ENCODE measurements around the gene LYPD3. TPM values are rescaled to one million over a fixed set of nuclear protein-coding genes. Genes with fewer than 3 reads are reported as not detected.

The LYPD3 gene
- total and polyA plus RNA-seq, 5 experiments from 2014 or later: 5.4 to 9.3 (median 6.2) TPM

DNA sequence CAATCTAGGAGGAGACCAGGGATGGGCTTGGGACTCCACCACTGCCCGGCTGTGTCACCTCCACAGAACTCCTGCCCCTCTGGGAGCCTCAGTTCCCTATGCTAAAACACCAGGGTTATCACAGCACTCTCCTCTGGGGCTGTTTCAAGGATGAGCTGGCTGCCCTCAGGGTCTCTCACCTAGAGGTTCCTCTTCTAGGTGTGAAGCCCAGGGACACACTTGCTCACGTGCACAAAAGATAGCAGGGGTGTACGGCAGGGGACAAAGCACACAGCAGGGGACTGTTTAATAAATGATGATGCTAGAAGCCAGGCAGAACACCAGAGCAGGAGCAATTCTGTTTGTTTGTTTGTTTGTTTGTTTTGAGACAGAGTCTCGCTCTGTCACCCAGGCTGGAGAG is 16.8 kb upstream of the LYPD3 start:
- H3K4me3 Mint-ChIP-seq: no peak overlapping the region
- POLR2A ChIA-PET: interaction anchor here (0.8 kb wide), 1 partner anchor 20 kb away, joined by 4 read pairs; no protein-coding TSS in a partner anchor
- DNase-seq (no peak), ATAC-seq (no peak)
- H3K9me3 Mint-ChIP-seq: no peaks in the 10 kb centered on the region
- H3K36me3 Mint-ChIP-seq: peaks cover 0 to 35% (median 17%) of the 10 kb centered on the region in 3 donors
- H3K27ac Mint-ChIP-seq: peak overlapping the region in 1 of 10 donors; percentile 16
- H3K4me1 Mint-ChIP-seq: peaks cover 0 to 2% (median under 1%) of the 10 kb centered on the region in 4 donors
- no peaks in the 10 kb centered on the region for H3K27me3 Mint-ChIP-seq

DNA sequence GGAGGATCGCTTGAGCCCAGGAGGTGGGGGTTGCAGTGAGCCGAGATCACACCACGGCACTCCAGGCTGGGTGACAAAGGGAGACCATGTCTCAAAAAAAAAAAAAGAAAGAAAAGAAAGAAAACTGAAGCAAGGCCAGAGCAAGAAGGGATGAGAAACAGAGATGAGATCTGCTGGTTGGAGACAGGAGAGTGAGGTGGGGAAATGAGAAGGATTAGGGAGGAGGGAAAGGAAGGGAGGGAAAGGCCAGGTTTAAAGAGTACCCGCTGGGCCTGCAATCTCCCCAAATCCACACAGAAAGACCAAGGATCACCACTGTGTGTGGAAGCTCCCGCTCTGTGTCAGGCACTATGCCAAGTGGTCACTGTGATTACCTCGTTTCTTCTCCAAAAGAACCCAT is 16.3 kb upstream of the LYPD3 start:
- Mint-ChIP-seq H3K9me3 (no peaks in the 10 kb centered on the region), H3K4me3 (no peak overlapping the region), H3K36me3 (peaks cover 0 to 35% (median 17%) of the 10 kb centered on the region in 3 donors), H3K27ac (peak overlapping the region in 3 of 10 donors; percentile 16 to 56 (median 31)), H3K4me1 (peaks cover 0 to 2% (median under 1%) of the 10 kb centered on the region in 4 donors), H3K27me3 (no peaks in the 10 kb centered on the region)
- ATAC-seq (no peak), DNase-seq (no peak)
- POLR2A ChIA-PET: no interaction called here

DNA sequence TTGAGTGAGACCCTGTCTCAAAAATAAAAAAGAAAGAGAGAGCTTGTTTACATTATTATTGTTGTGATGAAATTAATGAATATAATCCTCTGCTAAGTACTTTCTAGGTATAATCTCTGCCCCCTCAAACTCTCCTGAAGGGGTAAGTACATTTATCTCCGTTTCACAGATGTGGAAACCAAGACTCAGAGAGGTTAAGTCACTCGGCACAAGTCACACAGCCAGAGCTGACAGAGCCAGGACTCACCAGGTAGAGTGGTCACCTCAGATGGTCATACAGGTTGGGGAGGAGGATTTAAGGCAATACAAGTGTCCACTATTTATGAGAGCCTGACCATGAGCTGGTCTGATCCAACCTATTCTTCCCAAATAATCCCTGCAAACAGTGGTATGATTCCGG is 15.2 kb upstream of the LYPD3 start:
- POLR2A ChIA-PET: interaction anchor here (0.6 to 1.5 kb wide), 6 partner anchors 14 to 52 kb away, joined by 3 to 12 read pairs (median 3); partner anchors contain the start of genes LYPD3 and ZNF575
- Mint-ChIP-seq H3K4me1 (peaks cover 2 to 8% (median 5%) of the 10 kb centered on the region in 4 donors), H3K36me3 (peaks cover 0 to 35% (median 14%) of the 10 kb centered on the region in 3 donors), H3K4me3 (no peak overlapping the region), H3K27me3 (no peaks in the 10 kb centered on the region), H3K27ac (peak overlapping the region in 4 of 10 donors; percentile 43 to 80 (median 64)), H3K9me3 (no peaks in the 10 kb centered on the region)
- DNase-seq (no peak), ATAC-seq (no peak)

DNA sequence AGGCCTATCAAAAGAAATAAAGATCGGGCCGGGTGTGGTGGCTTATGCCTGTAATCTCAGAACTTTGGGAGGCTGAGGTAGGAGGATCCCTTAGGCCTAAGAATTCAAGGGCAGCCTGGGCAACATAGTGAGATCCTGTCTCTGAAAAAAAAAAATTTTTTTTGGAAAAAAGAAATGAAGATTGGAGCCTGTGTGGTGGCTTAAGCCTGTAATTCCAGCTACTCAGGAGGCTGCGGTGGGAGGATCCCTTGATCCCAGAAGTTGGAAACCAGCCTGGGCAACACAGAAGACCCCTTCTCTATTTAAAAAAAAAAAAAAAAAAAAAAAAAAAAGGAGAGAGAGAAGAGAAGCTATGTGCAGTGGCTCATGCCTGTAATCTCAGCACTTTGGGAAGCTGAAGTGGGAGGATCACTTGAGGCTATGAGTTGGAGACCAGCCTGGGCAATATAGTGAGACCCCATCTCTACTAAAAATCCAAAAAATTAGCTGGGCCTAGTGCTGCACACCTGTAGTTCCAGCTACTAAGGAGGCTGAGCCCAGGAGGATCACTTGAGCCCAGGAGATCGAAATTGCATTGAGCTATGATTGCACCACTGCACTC is 14.7 kb upstream of the LYPD3 start:
- no peak for ATAC-seq
- Mint-ChIP-seq H3K36me3 (peaks cover 0 to 38% (median 16%) of the 10 kb centered on the region in 3 donors), H3K9me3 (no peaks in the 10 kb centered on the region), H3K4me3 (no peak overlapping the region), H3K4me1 (peaks cover 7 to 13% (median 9%) of the 10 kb centered on the region in 4 donors), H3K27me3 (no peaks in the 10 kb centered on the region), H3K27ac (peak overlapping the region in 4 of 10 donors; percentile 32 to 80 (median 54))
- POLR2A ChIA-PET: interaction anchor here (0.6 to 1.5 kb wide), 6 partner anchors 15 to 53 kb away, joined by 3 to 12 read pairs (median 3); partner anchors contain the start of genes LYPD3 and ZNF575
- no peak for DNase-seq

DNA sequence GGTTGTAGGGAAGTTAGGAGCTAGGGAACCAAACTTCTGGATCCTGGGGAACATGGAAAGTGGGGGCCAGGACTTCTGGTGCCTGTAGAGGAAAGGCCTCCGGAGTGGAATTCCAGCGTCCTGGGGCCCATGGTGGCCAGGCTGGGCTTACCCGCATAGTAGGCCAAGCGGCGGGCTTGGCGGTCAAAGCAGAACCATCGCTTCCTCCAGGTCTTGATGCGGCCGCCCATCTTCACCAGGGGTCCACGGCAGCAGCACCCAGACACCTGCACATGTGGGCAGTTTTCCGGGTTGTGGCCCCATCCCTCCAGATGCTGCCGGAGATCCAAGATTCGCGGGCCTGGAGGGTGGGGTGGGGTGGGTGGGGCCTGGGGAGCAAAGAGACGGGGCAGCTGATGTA is 13.8 kb upstream of the LYPD3 start:
- no peaks in the 10 kb centered on the region for H3K27me3 Mint-ChIP-seq
- H3K4me3 Mint-ChIP-seq: no peak overlapping the region
- ATAC-seq (no peak), DNase-seq (no peak)
- H3K9me3 Mint-ChIP-seq: no peaks in the 10 kb centered on the region
- H3K27ac Mint-ChIP-seq: peak overlapping the region in 5 of 10 donors; percentile 34 to 79 (median 52)
- peaks cover 7 to 19% (median 14%) of the 10 kb centered on the region in 4 donors for H3K4me1 Mint-ChIP-seq
- POLR2A ChIA-PET: no interaction called here
- H3K36me3 Mint-ChIP-seq: peaks cover 0 to 34% (median 16%) of the 10 kb centered on the region in 3 donors

DNA sequence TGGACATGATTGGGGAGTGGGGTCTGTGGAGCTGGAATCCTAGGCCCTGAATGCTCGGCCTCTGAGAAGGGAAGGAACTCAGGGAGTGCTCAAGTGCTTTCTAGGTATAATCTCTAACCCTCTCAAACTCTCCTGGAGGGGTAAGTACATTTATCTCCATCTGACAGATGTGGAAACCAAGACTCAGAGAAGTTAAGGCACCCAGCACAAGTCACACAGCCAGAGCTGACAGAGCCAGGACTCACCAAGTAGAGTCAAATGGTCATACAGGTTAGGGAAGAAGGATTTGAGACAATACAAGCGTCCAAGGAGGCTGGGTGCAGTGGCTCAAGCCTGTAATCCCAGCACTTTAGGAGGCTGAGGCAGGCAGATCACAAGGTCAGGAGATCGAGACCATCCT is 12.9 kb upstream of the LYPD3 start:
- H3K9me3 Mint-ChIP-seq: no peaks in the 10 kb centered on the region
- H3K4me3 Mint-ChIP-seq: no peak overlapping the region
- peaks cover 14 to 23% (median 21%) of the 10 kb centered on the region in 4 donors for H3K4me1 Mint-ChIP-seq
- ATAC-seq (no peak), DNase-seq (no peak)
- no peaks in the 10 kb centered on the region for H3K27me3 Mint-ChIP-seq
- POLR2A ChIA-PET: interaction anchor here (0.7 kb wide), 1 partner anchor 15 kb away, joined by 3 read pairs; no protein-coding TSS in a partner anchor
- H3K36me3 Mint-ChIP-seq: peaks cover 0 to 32% (median 16%) of the 10 kb centered on the region in 3 donors
- H3K27ac Mint-ChIP-seq: peak overlapping the region in 8 of 10 donors; percentile 9 to 99 (median 82)

DNA sequence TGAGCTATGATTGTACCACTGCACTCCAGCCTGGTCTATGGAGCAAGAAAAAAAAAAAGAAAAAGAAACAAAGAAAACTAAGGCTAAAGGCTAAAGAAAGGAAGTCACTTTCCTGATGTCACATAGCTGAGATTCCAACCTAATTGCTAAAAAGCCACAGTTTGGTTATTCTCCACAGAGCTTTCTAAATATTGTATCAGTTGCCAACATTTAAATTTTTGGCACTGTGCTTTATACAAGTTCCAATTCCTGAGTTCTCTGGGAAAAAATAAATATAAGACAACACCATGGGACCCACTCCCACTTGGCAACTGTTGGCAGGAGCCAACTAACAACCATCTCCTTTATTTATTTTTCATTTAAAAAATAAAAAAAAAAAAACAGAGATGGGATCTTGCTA is 11.2 kb upstream of the LYPD3 start:
- ATAC-seq: no peak
- Mint-ChIP-seq H3K27me3 (no peaks in the 10 kb centered on the region), H3K4me3 (peak overlapping the region in 1 of 10 donors; percentile 91), H3K9me3 (no peaks in the 10 kb centered on the region), H3K36me3 (peaks cover 0 to 29% (median 16%) of the 10 kb centered on the region in 3 donors), H3K27ac (peak overlapping the region in 9 of 10 donors; percentile 2 to 100 (median 99)), H3K4me1 (peaks cover 18 to 38% (median 35%) of the 10 kb centered on the region in 4 donors)
- POLR2A ChIA-PET: interaction anchor here (5.9 kb wide), 1 partner anchor 12 kb away, joined by 71 read pairs; the partner anchor contains the start of gene LYPD3
- DNase-seq: no peak

DNA sequence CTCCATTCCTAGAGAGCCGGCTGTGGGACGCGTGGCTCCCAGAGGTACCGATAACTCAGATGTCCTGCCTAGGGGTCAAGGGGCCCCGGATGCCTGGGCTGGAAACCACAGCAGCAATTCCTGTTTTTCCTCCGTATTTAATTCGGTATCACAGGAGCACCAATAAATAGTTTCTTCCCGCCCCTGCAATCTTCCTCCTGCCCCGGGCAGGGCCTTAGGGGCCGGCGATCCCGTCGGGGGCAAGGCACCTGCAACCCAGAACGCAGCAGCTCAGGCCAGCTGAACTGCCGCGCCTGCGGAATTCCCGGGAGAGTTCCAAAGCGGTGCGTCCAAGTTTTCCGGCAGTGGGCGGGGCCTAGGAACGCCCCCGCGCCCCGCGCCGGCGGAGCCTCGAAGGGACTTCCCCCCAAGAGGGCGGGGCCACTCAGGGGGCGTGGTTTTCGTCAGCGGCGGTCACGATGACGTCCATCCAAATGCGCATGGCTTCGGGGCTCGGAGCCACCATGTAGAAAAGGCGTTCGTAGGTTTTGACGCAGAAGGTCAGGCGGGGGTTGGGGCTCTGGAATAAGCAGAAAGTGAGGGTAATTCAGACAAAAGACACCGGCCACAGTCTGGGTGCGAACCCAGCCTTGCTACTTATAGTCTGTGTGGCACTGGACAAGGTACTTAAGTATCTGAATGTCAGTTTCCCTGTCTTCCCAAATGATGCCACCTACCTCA is 9.7 kb upstream of the LYPD3 start:
- H3K27me3 Mint-ChIP-seq: no peaks in the 10 kb centered on the region
- peak overlapping the region; percentile 81 to 93 (median 86) for H3K4me3 Mint-ChIP-seq
- H3K27ac Mint-ChIP-seq: peak overlapping the region; percentile 92 to 100 (median 99)
- ATAC-seq (peak; percentile 85 to 92), DNase-seq (peak; percentile 88 to 98 (median 98))
- H3K4me1 Mint-ChIP-seq: peaks cover 18 to 52% (median 43%) of the 10 kb centered on the region in 4 donors
- no peaks in the 10 kb centered on the region for H3K9me3 Mint-ChIP-seq
- POLR2A ChIA-PET: interaction anchor here (0.9 to 5.9 kb wide), 3 partner anchors 11 to 36 kb away, joined by 3 to 71 read pairs (median 4); partner anchors contain the start of genes LYPD3 and PHLDB3
- peaks cover 0 to 17% (median 9%) of the 10 kb centered on the region in 3 donors for H3K36me3 Mint-ChIP-seq

DNA sequence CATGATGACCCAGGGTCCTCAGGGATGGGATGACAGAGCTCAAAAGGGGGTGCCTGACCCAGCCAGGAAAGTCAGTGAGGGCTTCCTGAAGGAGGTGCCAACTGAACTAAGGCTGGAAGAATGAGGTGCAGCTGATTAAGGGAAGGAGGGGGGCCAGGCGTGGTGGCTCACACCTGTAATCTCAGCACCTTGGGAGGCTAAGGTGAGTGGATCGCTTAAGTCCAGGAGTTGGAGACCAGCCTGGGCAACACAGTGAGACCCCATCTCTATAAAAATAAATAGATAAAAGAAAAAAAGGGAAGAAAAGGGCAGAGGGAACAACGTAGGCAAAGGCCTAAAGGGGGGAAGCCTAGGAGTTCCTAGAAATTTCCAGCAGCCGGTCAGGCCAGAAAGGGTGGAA is 9.1 kb upstream of the LYPD3 start:
- peak overlapping the region; percentile 81 to 93 (median 86) for H3K4me3 Mint-ChIP-seq
- peaks cover 20 to 58% (median 49%) of the 10 kb centered on the region in 4 donors for H3K4me1 Mint-ChIP-seq
- ATAC-seq (no peak), DNase-seq (no peak)
- peaks cover 0 to 17% (median 9%) of the 10 kb centered on the region in 3 donors for H3K36me3 Mint-ChIP-seq
- no peaks in the 10 kb centered on the region for H3K27me3 Mint-ChIP-seq
- POLR2A ChIA-PET: interaction anchor here (1.6 to 5.9 kb wide), 2 partner anchors 10 to 30 kb away, joined by 4 to 71 read pairs; partner anchors contain the start of genes LYPD3 and PHLDB3
- H3K27ac Mint-ChIP-seq: peak overlapping the region; percentile 51 to 100 (median 99)
- H3K9me3 Mint-ChIP-seq: no peaks in the 10 kb centered on the region

DNA sequence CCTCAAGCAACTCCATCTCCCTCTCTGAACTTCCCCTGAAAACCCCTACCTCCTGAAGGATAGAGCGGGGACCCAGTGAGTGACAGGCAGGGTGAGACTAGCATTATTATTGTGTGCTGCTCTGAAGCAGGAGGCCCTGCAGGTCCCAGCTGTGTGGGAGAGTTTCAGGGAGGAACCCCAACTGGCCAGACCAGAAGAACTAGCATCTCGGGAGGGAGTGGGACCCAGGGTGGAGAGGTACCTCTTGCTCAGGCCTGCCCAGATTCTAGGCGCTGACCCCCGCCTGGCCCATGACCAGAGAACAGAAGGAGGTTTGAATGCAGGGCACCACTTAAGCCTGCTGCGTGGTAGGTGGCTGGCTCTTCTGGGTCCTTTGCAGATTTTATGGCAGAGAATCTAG is 5.7 kb upstream of the LYPD3 start:
- Mint-ChIP-seq H3K27ac (peak overlapping the region; percentile 89 to 100 (median 99)), H3K36me3 (peaks cover 0 to 4% (median 3%) of the 10 kb centered on the region in 3 donors), H3K4me3 (peak overlapping the region in 2 of 10 donors; percentile 34 to 67), H3K27me3 (no peaks in the 10 kb centered on the region), H3K9me3 (no peaks in the 10 kb centered on the region), H3K4me1 (peaks cover 32 to 83% (median 76%) of the 10 kb centered on the region in 4 donors)
- POLR2A ChIA-PET: interaction anchor here (0.6 to 5.9 kb wide), 4 partner anchors 7 to 66 kb away, joined by 3 to 71 read pairs (median 7); partner anchors contain the start of gene LYPD3
- ATAC-seq (no peak), DNase-seq (no peak)

DNA sequence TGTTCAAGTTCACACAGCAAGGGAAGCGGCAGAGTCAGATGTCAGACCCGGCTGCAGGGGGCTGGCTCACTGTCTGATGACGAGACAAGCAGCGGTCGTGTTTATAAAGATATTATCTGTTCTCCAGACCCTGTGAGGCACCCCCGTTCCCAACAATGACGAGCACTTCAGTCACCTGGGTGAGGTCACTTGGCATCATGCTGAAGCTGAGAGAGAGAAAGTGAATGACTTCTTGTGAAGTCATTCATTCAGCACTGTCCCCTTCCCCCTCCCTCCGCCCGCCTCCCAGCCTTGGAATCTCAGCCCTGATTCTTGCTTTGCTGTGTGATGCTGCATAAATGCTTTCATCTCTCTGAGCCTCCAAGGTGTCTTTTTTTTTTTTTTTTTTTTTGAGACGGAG is 4.9 kb upstream of the LYPD3 start:
- ATAC-seq: peak; percentile 75 to 83
- peak overlapping the region; percentile 16 to 82 (median 68) for H3K4me3 Mint-ChIP-seq

DNA sequence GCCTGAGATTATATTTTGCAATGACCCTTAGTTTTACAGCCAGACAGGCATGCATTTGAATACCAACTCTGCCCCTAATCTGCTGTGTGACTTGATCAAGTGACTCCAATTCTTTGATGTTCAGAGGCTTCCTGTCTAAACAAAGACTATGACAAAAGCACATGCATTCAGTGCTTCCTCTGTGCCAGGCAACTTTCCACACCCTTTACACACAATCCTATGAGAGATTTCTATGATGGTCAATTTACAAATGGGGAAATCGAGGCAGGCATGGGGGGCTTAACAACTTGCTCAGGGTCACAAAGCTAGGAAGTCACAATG is 3.7 kb upstream of the LYPD3 start:
- Mint-ChIP-seq H3K36me3 (no peaks in the 10 kb centered on the region), H3K4me3 (peak overlapping the region; percentile 32 to 76 (median 60)), H3K9me3 (no peaks in the 10 kb centered on the region), H3K27me3 (no peaks in the 10 kb centered on the region), H3K27ac (peak overlapping the region; percentile 89 to 100 (median 99)), H3K4me1 (peaks cover 33 to 80% (median 75%) of the 10 kb centered on the region in 4 donors)
- POLR2A ChIA-PET: interaction anchor here (0.6 to 2.3 kb wide), 4 partner anchors 22 to 64 kb away, joined by 3 to 14 read pairs (median 4); partner anchors contain the start of genes PHLDB3 and ZNF575
- DNase-seq: peak in 6 of 10 donors; percentile 41 to 79 (median 60)
- peak; percentile 63 to 65 for ATAC-seq

More for the DNA sequence above, 4.9 kb upstream of the LYPD3 start:
- peaks cover 0 to under 1% (median 0%) of the 10 kb centered on the region in 3 donors for H3K36me3 Mint-ChIP-seq
- peak; percentile 23 to 96 (median 86) for DNase-seq
- POLR2A ChIA-PET: interaction anchor here (0.6 to 2.3 kb wide), 7 partner anchors 11 to 65 kb away, joined by 3 to 14 read pairs (median 4); partner anchors contain the start of gene PHLDB3
- H3K4me1 Mint-ChIP-seq: peaks cover 33 to 81% (median 77%) of the 10 kb centered on the region in 4 donors
- no peaks in the 10 kb centered on the region for H3K9me3 Mint-ChIP-seq
- H3K27me3 Mint-ChIP-seq: no peaks in the 10 kb centered on the region
- H3K27ac Mint-ChIP-seq: peak overlapping the region; percentile 89 to 100 (median 99)
